Parathyroid adenoma (tissue), 2 donors: Measurements from ENCODE around the gene IFIH1.
A peak's percentile ranks its signal among the peaks of the same experiment; 100 is the strongest.

Source experiments
- H2AFZ ChIP-seq: fragments of 300-600 bp; sonication (generic); one replicate; pipeline ENCODE4 v1.7.0; 2017; ENCODE audit warnings: antibody characterized with exemption, mild to moderate bottlenecking
- H3K27ac ChIP-seq: fragments of 300-600 bp; sonication (generic); one replicate; pipeline ENCODE4 v1.7.0; 2017
- H3K27me3 ChIP-seq: fragments of 300-600 bp; sonication (generic); one replicate; pipeline ENCODE4 v1.7.0; 2017; ENCODE audit warnings: low read length; ENCODE audit not compliant: control insufficient read depth, insufficient read depth
- H3K36me3 ChIP-seq: fragments of 300-600 bp; sonication (generic); one replicate; pipeline ENCODE4 v1.7.0; 2017; ENCODE audit warnings: low read length; ENCODE audit not compliant: control insufficient read depth, insufficient read depth
- H3K4me1 ChIP-seq: fragments of 300-600 bp; sonication (generic); one replicate; pipeline ENCODE4 v1.7.0; 2017; ENCODE audit warnings: control low read depth
- H3K4me2 ChIP-seq: fragments of 300-600 bp; sonication (generic); one replicate; pipeline ENCODE4 v1.7.0; 2017; ENCODE audit warnings: low read length
- H3K4me3 ChIP-seq: fragments of 300-600 bp; sonication (generic); one replicate; pipeline ENCODE4 v1.7.0; 2017; ENCODE audit warnings: low read depth, low read length
- H3K79me2 ChIP-seq: fragments of 300-600 bp; sonication (generic); one replicate; pipeline ENCODE4 v1.7.0; 2017; ENCODE audit warnings: control low read depth
- H3K9ac ChIP-seq: fragments of 300-600 bp; sonication (generic); one replicate; pipeline ENCODE4 v1.7.0; 2017; ENCODE audit warnings: mild to moderate bottlenecking
- H3K9me3 ChIP-seq: fragments of 300-600 bp; sonication (generic); one replicate; pipeline ENCODE4 v1.7.0; 2017; ENCODE audit warnings: low read length; ENCODE audit not compliant: control insufficient read depth
- CTCF ChIP-seq: fragments of 300-600 bp; sonication (generic); IDR thresholded peaks from one replicate; pipeline ENCODE4 v1.7.0; 2017; ENCODE audit warnings: antibody characterized with exemption, mild to moderate bottlenecking
- donor health status: primary hyperparathyroidism.

Gene IFIH1

DNA sequence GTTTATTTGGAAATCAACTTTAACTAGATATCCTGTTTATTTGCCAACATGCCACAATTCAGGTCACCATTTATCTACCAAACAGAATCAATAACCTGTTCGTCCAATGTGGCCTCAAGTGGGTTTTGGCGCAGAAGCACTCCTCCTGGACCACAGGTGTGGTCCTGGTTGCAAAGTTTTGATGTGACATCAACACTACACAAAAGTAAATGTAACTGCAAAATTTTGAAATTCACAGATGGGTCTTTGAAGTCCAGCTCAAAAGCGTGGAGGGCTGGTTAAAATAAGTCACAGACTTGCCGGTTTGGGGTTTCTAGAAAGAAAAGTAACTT is 25.0 kb upstream of the IFIH1 start:
- H3K9ac ChIP-seq, result no peak overlapping the region

GRCh38 chr2:162342841-162343240 is 24.4 kb upstream of the IFIH1 start:
- H3K79me2 ChIP-seq, result no peaks in the 10 kb centered on the region
- no peak for TF ChIP-seq CTCF
- no peaks in the 10 kb centered on the region for H3K27me3 ChIP-seq
- no peak overlapping the region for H3K27ac ChIP-seq
- H3K9me3 ChIP-seq, result no peaks in the 10 kb centered on the region
- H3K36me3 ChIP-seq, result no peaks in the 10 kb centered on the region
- peaks cover 3% of the 10 kb centered on the region for H3K4me1 ChIP-seq
- H3K4me3 ChIP-seq, result no peak overlapping the region
- H2AFZ ChIP-seq, result no peak overlapping the region
- no peak overlapping the region for H3K4me2 ChIP-seq
- H3K9ac ChIP-seq, result no peak overlapping the region

More for the DNA sequence above, 25.0 kb upstream of the IFIH1 start:
- Histone ChIP-seq H3K79me2 (no peaks in the 10 kb centered on the region), H3K4me3 (peak overlapping the region; percentile 89), H3K9me3 (no peaks in the 10 kb centered on the region), H3K27me3 (no peaks in the 10 kb centered on the region), H3K4me1 (peaks cover 3% of the 10 kb centered on the region), H3K4me2 (peak overlapping the region; percentile 83), H2AFZ (peak overlapping the region; percentile 93), H3K36me3 (no peaks in the 10 kb centered on the region), H3K27ac (peak overlapping the region; percentile 75)
- TF ChIP-seq CTCF, result no peak

- no peak for TF ChIP-seq CTCF
- H3K4me3 ChIP-seq, result no peak overlapping the region
- no peak overlapping the region for H3K4me2 ChIP-seq
- no peaks in the 10 kb centered on the region for H3K27me3 ChIP-seq
- H3K36me3 ChIP-seq, result no peaks in the 10 kb centered on the region
- H3K27ac ChIP-seq, result no peak overlapping the region
- H3K4me1 ChIP-seq, result peaks cover 3% of the 10 kb centered on the region
- no peaks in the 10 kb centered on the region for H3K79me2 ChIP-seq
- H3K9ac ChIP-seq, result no peak overlapping the region
- H2AFZ ChIP-seq, result no peak overlapping the region
- no peaks in the 10 kb centered on the region for H3K9me3 ChIP-seq
Measured at GRCh38 chr2:162342321-162342720, 23.8 kb upstream of the IFIH1 start.

GRCh38 chr2:162340822-162341221 is 22.3 kb upstream of the IFIH1 start:
- TF ChIP-seq CTCF, result no peak
- Histone ChIP-seq H3K79me2 (no peaks in the 10 kb centered on the region), H3K4me1 (peaks cover 3% of the 10 kb centered on the region), H3K9me3 (no peaks in the 10 kb centered on the region), H3K4me2 (no peak overlapping the region), H3K36me3 (no peaks in the 10 kb centered on the region), H2AFZ (no peak overlapping the region), H3K9ac (no peak overlapping the region), H3K27ac (no peak overlapping the region), H3K27me3 (no peaks in the 10 kb centered on the region), H3K4me3 (no peak overlapping the region)

- no peak for TF ChIP-seq CTCF
- Histone ChIP-seq H3K27me3 (no peaks in the 10 kb centered on the region), H3K36me3 (no peaks in the 10 kb centered on the region), H3K9me3 (no peaks in the 10 kb centered on the region), H2AFZ (no peak overlapping the region), H3K9ac (no peak overlapping the region), H3K4me1 (no peaks in the 10 kb centered on the region), H3K27ac (no peak overlapping the region), H3K4me2 (no peak overlapping the region), H3K79me2 (no peaks in the 10 kb centered on the region), H3K4me3 (no peak overlapping the region)
Measured at GRCh38 chr2:162337868-162338267, 19.4 kb upstream of the IFIH1 start.
